Brain microvascular endothelial cell (primary cell): ENCODE data around the gene HTR6.

Experiments
- DNase-seq: peaks from one replicate; pipeline ENCODE4 v3.0.0-alpha.2; 2020
- H3K27ac ChIP-seq: fragments of 250-450 bp; sonication (Bioruptor Pico); 2 replicates; pipeline ENCODE4 v1.5.1; 2020; ENCODE audit warnings: mild to moderate bottlenecking, moderate library complexity
- H3K27me3 ChIP-seq: fragments of 250-450 bp; sonication (Bioruptor Pico); replicated peaks from 2 replicates; pipeline ENCODE4 v1.5.1; 2020; ENCODE audit warnings: mild to moderate bottlenecking
- H3K36me3 ChIP-seq: fragments of 250-450 bp; sonication (Bioruptor Pico); replicated peaks from 2 replicates; pipeline ENCODE4 v1.5.1; 2020; ENCODE audit warnings: mild to moderate bottlenecking
- H3K4me3 ChIP-seq: 2 replicates; pipeline ENCODE4 v1.5.1; 2011; ENCODE audit warnings: low read depth, mild to moderate bottlenecking, control low read depth, low read length, moderate library complexity
- in situ Hi-C: cut with HindIII; loops from 2 replicates; pipeline ENCODE4 v1.10.0; 2017; ENCODE audit warnings: low sequenced_read_pairs, low pct_ligation_motif_present
- TF ChIP-seq, protein P1 (sequence below): IDR thresholded peaks from 2 replicates; pipeline ENCODE4 v1.5.1; 2011; ENCODE audit warnings: low read depth, mild to moderate bottlenecking, moderate library complexity, low read length, control low read depth, inconsistent platforms; ENCODE audit errors: missing control alignments

Gene HTR6

DNA sequence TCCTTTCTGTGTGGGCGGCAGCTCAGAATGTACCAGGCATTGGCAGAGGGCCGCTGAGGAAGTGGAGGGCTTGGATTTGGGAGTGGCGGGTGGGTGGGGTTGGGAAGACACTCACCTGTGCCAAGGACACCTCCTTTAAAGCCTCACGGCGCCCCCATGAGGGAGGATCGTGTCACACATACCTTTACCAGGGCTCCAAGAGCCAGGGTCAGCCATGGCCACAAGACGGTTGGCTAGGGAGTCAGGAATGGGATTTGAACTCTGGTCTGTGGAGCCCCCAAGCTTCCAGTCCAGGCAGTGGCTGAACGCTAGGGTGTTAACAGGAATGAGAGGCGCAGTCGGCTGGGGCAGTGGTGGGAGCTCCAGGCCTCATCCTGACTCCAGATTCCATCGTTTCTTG is 16.0 kb upstream of the HTR6 start:
- in situ Hi-C loops: loop anchor here (25.0 kb wide), 1 partner anchor 261 kb away; no protein-coding TSS in a partner anchor
- no peak for DNase-seq
- H3K36me3 ChIP-seq: no peaks in the 10 kb centered on the region
- H3K27me3 ChIP-seq: no peaks in the 10 kb centered on the region
- H3K4me3 ChIP-seq: no peak overlapping the region
- no peak overlapping the region for H3K27ac ChIP-seq
- TF ChIP-seq, protein P1, sequence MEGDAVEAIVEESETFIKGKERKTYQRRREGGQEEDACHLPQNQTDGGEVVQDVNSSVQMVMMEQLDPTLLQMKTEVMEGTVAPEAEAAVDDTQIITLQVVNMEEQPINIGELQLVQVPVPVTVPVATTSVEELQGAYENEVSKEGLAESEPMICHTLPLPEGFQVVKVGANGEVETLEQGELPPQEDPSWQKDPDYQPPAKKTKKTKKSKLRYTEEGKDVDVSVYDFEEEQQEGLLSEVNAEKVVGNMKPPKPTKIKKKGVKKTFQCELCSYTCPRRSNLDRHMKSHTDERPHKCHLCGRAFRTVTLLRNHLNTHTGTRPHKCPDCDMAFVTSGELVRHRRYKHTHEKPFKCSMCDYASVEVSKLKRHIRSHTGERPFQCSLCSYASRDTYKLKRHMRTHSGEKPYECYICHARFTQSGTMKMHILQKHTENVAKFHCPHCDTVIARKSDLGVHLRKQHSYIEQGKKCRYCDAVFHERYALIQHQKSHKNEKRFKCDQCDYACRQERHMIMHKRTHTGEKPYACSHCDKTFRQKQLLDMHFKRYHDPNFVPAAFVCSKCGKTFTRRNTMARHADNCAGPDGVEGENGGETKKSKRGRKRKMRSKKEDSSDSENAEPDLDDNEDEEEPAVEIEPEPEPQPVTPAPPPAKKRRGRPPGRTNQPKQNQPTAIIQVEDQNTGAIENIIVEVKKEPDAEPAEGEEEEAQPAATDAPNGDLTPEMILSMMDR: peak; percentile 36

DNA sequence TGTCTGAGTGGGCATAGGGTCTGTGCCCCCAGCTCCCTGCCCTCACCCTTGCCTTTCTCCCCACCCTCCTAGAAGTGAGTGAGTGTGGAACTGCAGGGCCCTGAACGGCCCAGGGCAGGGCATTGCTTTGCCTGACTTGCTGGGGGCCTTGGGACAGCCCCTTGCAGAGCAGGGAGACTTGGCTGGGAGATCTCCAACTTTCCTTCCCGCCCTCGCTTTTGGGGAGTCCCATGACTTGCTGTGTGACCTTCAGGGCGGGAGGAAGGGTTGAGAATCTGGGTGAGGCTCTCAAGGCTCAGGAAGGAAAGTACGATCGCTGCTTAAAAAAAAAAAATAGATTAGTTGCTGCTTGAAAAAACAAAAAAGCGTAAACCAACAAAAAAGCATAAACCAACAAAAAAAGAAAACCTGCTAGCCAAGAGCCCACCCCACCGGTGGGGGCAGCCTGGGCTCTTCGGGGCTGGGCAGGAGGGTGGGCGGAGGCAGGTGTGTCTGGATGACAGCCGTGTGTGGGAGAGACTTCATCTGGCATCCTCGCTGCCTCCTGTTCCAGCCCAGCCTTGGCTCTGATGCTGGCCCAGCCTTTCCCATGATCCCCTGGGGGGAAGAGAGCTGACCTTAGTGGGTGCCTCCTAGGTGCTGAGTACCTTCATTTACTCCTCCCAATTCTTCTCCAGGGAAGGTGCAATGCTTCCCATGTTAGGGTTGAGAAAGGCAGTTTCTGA is 14.1 kb upstream of the HTR6 start:
- no peak overlapping the region for H3K4me3 ChIP-seq
- H3K36me3 ChIP-seq: peaks cover 7% of the 10 kb centered on the region
- H3K27ac ChIP-seq: peak overlapping the region; percentile 12
- TF ChIP-seq, protein P1: no peak
- in situ Hi-C loops: no loop called here
- DNase-seq: no peak
- no peaks in the 10 kb centered on the region for H3K27me3 ChIP-seq

DNA sequence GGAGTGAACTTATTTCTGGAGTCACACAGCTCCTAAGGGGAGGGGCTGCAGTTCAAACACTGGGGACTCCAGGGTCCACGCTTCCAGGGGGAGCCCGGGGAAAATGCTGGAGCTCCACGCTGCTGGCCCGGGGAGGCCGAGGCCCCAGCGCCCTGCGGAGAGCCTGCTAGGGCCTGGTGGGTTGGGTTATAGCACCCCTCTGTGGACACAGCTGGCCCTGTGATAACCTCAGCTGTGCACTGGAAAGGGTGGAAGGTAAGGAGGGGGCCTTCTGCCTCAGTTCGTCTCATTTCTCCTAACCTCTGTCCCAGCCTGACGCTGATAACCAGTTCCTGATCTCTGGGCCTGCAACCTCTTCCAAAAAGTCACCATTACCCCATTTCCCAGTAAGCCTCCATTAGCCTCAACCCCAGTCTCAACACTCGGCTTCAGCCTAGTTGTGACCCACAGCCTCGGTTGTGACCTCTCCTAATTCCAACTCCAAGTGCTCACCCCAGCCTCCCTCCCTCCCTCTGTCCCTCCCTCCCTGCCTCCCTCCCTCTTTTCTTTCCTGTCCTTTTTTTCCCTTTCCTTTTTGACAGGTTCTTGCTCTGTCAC is 13.4 kb upstream of the HTR6 start:
- in situ Hi-C loops: no loop called here
- Histone ChIP-seq H3K27me3 (no peaks in the 10 kb centered on the region), H3K4me3 (no peak overlapping the region), H3K27ac (peak overlapping the region; percentile 12), H3K36me3 (peaks cover 11% of the 10 kb centered on the region)
- TF ChIP-seq, protein P1: peak; percentile 86
- peak; percentile 43 for DNase-seq

DNA sequence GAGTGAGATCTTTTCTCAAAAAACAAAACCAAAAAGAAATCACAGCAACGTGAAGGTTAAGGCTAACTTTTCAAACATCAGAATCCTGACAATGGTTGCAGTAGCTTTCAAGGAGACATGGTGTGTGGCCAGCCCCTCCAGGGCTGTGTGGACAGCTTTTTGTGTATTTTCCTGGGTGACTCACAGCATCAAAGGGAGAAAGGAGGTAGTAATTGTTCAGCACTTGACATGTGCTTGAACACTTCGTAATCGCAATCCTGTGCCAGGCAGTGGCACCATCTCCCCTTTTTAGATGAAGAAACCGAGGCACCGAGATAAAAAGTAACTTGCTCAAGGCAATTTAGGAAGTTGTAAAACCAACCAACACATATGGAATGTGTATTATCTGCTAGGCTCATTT is 10.3 kb upstream of the HTR6 start:
- H3K36me3 ChIP-seq: peaks cover 24% of the 10 kb centered on the region
- TF ChIP-seq, protein P1: no peak
- no peak for DNase-seq
- no peaks in the 10 kb centered on the region for H3K27me3 ChIP-seq
- in situ Hi-C loops: no loop called here
- H3K27ac ChIP-seq: no peak overlapping the region
- no peak overlapping the region for H3K4me3 ChIP-seq

DNA sequence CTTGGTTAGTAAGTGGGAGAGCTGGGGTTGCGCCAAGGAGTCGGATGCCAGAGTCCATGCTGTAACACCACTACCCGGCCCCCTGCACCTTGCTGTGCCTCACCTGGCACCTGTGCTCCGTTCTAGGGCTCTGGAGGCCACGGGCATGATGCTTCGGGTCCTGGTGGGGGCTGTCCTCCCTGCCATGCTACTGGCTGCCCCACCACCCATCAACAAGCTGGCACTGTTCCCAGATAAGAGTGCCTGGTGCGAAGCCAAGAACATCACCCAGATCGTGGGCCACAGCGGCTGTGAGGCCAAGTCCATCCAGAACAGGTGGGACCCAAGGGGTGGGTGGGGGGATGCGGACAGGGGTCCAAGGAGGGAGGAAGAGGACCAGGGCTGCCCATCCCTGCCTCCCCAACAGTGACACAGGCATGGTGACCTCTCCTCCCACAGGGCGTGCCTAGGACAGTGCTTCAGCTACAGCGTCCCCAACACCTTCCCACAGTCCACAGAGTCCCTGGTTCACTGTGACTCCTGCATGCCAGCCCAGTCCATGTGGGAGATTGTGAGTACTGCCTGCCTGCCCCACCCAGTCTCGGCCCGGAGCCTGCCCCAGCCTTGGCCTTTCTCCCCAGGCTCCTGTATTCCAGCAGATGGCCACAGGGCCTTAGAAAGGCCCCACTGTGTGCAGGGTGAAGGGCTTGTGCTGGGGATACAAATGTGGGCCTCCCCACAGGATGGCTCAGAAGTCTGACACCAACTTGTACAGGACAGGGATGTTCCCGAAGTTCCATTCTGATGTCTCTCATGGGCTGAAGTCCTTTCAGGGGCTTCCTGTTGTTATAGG is 9.6 kb upstream of the HTR6 start:
- H3K36me3 ChIP-seq: peaks cover 24% of the 10 kb centered on the region
- H3K27me3 ChIP-seq: no peaks in the 10 kb centered on the region
- TF ChIP-seq, protein P1: no peak
- H3K4me3 ChIP-seq: no peak overlapping the region
- no peak overlapping the region for H3K27ac ChIP-seq
- in situ Hi-C loops: no loop called here
- no peak for DNase-seq
